Measurements from ENCODE around the gene ZNF546.

DNA sequence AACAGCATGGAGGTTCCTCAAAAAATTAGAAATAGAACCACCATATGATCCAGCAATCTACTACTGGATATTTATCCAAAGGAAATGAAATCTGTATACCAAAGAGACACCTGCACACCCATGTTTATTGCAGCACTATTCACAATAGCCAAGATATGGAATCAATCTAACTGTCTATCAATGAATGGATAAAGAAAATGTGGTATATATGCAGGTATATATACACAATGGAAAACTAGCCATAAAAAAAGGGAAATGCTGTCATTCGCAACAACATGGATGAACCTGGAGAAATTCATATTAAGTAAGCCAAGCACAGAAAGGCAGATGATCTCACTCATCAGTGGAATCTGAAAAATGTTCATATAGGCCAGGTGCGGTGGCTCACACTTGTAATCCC lies 56.6 kb downstream of the ZNF546 start:
- TF ChIP-seq GATA2 (IDR thresholded peaks at IDR 0.05; ENCODE audit: low read depth, low read length) (no peak), GATA3 (IDR thresholded peaks at IDR 0.05; ENCODE audit: low read depth, low read length) (no peak)
